Measurements from ENCODE around the gene RAB11FIP5.
"Not testable (repeated sequence)": the region's sequence is repeated elsewhere in the genome, so short reads cannot be mapped to it uniquely, and the experiment has no call there.

The RAB11FIP5 gene

GRCh38 chr2:73071360-73072128 is 41.2 kb downstream of the RAB11FIP5 start, which contains the start of gene SFXN5:
TSS of gene SFXN5 (minus strand) at chr2:73071712. CDS start at chr2:73071705, 7 bp downstream.
- H3K27ac Mint-ChIP-seq = peak within 1 kb of the TSS; percentile 92
- peaks cover 35% of the 10 kb centered on the region for H3K4me1 Mint-ChIP-seq (ENCODE audit: low read depth)
- no peaks in the 10 kb centered on the region for H3K27me3 Mint-ChIP-seq
- H3K4me3 Mint-ChIP-seq = peak within 1 kb of the TSS; percentile 85
- H3K9me3 Mint-ChIP-seq = no peaks in the 10 kb centered on the region
- peaks cover 5% of the 10 kb centered on the region for H3K36me3 Mint-ChIP-seq (ENCODE audit: low read depth)

- H3K9me3 Mint-ChIP-seq = no peaks in the 10 kb centered on the region
- peak overlapping the region; percentile 92 for H3K27ac Mint-ChIP-seq
- H3K4me3 Mint-ChIP-seq = peak overlapping the region; percentile 85
- peaks cover 5% of the 10 kb centered on the region for H3K36me3 Mint-ChIP-seq (ENCODE audit: low read depth)
- H3K4me1 Mint-ChIP-seq (ENCODE audit: low read depth) = peaks cover 37% of the 10 kb centered on the region
- H3K27me3 Mint-ChIP-seq = no peaks in the 10 kb centered on the region
Measured at GRCh38 chr2:73070643-73071359, 41.9 kb downstream of the RAB11FIP5 start.

- Mint-ChIP-seq H3K4me1 (ENCODE audit: low read depth) (peaks cover 40% of the 10 kb centered on the region), H3K27me3 (no peaks in the 10 kb centered on the region), H3K9me3 (no peaks in the 10 kb centered on the region), H3K4me3 (peak overlapping the region; percentile 85), H3K36me3 (ENCODE audit: low read depth) (peaks cover 5% of the 10 kb centered on the region), H3K27ac (peak overlapping the region; percentile 85)
Measured at GRCh38 chr2:73069855-73070642, 42.7 kb downstream of the RAB11FIP5 start.

- Mint-ChIP-seq H3K27me3 (no peaks in the 10 kb centered on the region), H3K4me1 (ENCODE audit: low read depth) (peaks cover 45% of the 10 kb centered on the region), H3K36me3 (ENCODE audit: low read depth) (peaks cover 5% of the 10 kb centered on the region), H3K4me3 (peak overlapping the region; percentile 85), H3K9me3 (no peaks in the 10 kb centered on the region), H3K27ac (peak overlapping the region; percentile 85)
Measured at GRCh38 chr2:73069041-73069854, 43.5 kb downstream of the RAB11FIP5 start.

- H3K27me3 Mint-ChIP-seq = no peaks in the 10 kb centered on the region
- no peaks in the 10 kb centered on the region for H3K9me3 Mint-ChIP-seq
- peaks cover 5% of the 10 kb centered on the region for H3K36me3 Mint-ChIP-seq (ENCODE audit: low read depth)
- no peak overlapping the region for H3K27ac Mint-ChIP-seq
- no peak overlapping the region for H3K4me3 Mint-ChIP-seq
- H3K4me1 Mint-ChIP-seq (ENCODE audit: low read depth) = peaks cover 53% of the 10 kb centered on the region
Measured at GRCh38 chr2:73068147-73068546, 44.6 kb downstream of the RAB11FIP5 start.

- Mint-ChIP-seq H3K27me3 (no peaks in the 10 kb centered on the region), H3K4me1 (ENCODE audit: low read depth) (peaks cover 50% of the 10 kb centered on the region), H3K27ac (no peak overlapping the region), H3K36me3 (ENCODE audit: low read depth) (peaks cover 5% of the 10 kb centered on the region), H3K4me3 (no peak overlapping the region), H3K9me3 (no peaks in the 10 kb centered on the region)
Measured at GRCh38 chr2:73067043-73067442, 45.7 kb downstream of the RAB11FIP5 start.

- H3K9me3 Mint-ChIP-seq; H3K36me3 Mint-ChIP-seq (ENCODE audit: low read depth); H3K27me3 Mint-ChIP-seq; H3K4me3 Mint-ChIP-seq: not testable (repeated sequence)
- peaks cover 40% of the 10 kb centered on the region for H3K4me1 Mint-ChIP-seq (ENCODE audit: low read depth)
- peak overlapping the region; percentile 50 for H3K27ac Mint-ChIP-seq
Measured at GRCh38 chr2:73065070-73065469, 47.7 kb downstream of the RAB11FIP5 start.

- H3K27ac Mint-ChIP-seq = peak overlapping the region; percentile 50
- no peaks in the 10 kb centered on the region for H3K27me3 Mint-ChIP-seq
- H3K4me3 Mint-ChIP-seq = no peak overlapping the region
- peaks cover 31% of the 10 kb centered on the region for H3K4me1 Mint-ChIP-seq (ENCODE audit: low read depth)
- H3K36me3 Mint-ChIP-seq (ENCODE audit: low read depth) = peaks cover 5% of the 10 kb centered on the region
- no peaks in the 10 kb centered on the region for H3K9me3 Mint-ChIP-seq
Measured at GRCh38 chr2:73063909-73064875, 48.6 kb downstream of the RAB11FIP5 start.

- peaks cover 8% of the 10 kb centered on the region for H3K36me3 Mint-ChIP-seq (ENCODE audit: low read depth)
Measured at GRCh38 chr2:73063472-73063871, 49.3 kb downstream of the RAB11FIP5 start.

GRCh38 chr2:73059106-73059505 is 53.6 kb downstream of the RAB11FIP5 start:
- peaks cover 9% of the 10 kb centered on the region for H3K9me3 Mint-ChIP-seq
- H3K4me1 Mint-ChIP-seq (ENCODE audit: low read depth) = peaks cover 7% of the 10 kb centered on the region
- H3K27me3 Mint-ChIP-seq = no peaks in the 10 kb centered on the region
- H3K27ac Mint-ChIP-seq = no peak overlapping the region
- no peak overlapping the region for H3K4me3 Mint-ChIP-seq
- peaks cover 29% of the 10 kb centered on the region for H3K36me3 Mint-ChIP-seq (ENCODE audit: low read depth)

More at GRCh38 chr2:73063472-73063871, 49.3 kb downstream of the RAB11FIP5 start:
- Mint-ChIP-seq H3K4me3 (no peak overlapping the region), H3K9me3 (no peaks in the 10 kb centered on the region), H3K4me1 (ENCODE audit: low read depth) (peaks cover 24% of the 10 kb centered on the region), H3K27ac (no peak overlapping the region), H3K27me3 (no peaks in the 10 kb centered on the region)

- Mint-ChIP-seq H3K4me1 (ENCODE audit: low read depth) (no peaks in the 10 kb centered on the region), H3K4me3 (no peak overlapping the region), H3K27ac (no peak overlapping the region), H3K27me3 (no peaks in the 10 kb centered on the region), H3K9me3 (peaks cover 9% of the 10 kb centered on the region), H3K36me3 (ENCODE audit: low read depth) (peaks cover 33% of the 10 kb centered on the region)
Measured at GRCh38 chr2:73054980-73055379, 57.8 kb downstream of the RAB11FIP5 start.

GRCh38 chr2:73053316-73054114 is 59.2 kb downstream of the RAB11FIP5 start:
- H3K36me3 Mint-ChIP-seq (ENCODE audit: low read depth) = peaks cover 30% of the 10 kb centered on the region
- no peaks in the 10 kb centered on the region for H3K4me1 Mint-ChIP-seq (ENCODE audit: low read depth)
- peaks cover 9% of the 10 kb centered on the region for H3K9me3 Mint-ChIP-seq
- no peaks in the 10 kb centered on the region for H3K27me3 Mint-ChIP-seq
- H3K27ac Mint-ChIP-seq = no peak overlapping the region
- no peak overlapping the region for H3K4me3 Mint-ChIP-seq

- Mint-ChIP-seq H3K36me3 (ENCODE audit: low read depth) (peaks cover 5% of the 10 kb centered on the region), H3K27me3 (no peaks in the 10 kb centered on the region), H3K4me1 (ENCODE audit: low read depth) (no peaks in the 10 kb centered on the region), H3K27ac (no peak overlapping the region), H3K9me3 (no peaks in the 10 kb centered on the region), H3K4me3 (no peak overlapping the region)
Measured at GRCh38 chr2:73050121-73050545, 62.6 kb downstream of the RAB11FIP5 start.

Measured in stimulated activated naive CD8-positive, alpha-beta T cell treated with anti-CD3 and anti-CD28 coated beads, Interleukin-15, Interleukin-2, amounts not matched to agents 100 ng/mL and 50 ng/mL, for 24 hours (primary cell).